K562 (cell line): ENCODE results near the gene DBP. TPM values are rescaled to one million over a fixed set of nuclear protein-coding genes. Genes with fewer than 3 reads are reported as not detected.

Source experiments
- EWSR1 ChIP-seq: fragments of 450-650 bp; IDR thresholded peaks from 2 replicates; pipeline ENCODE4 v1.6.1; 2018; ENCODE audit warnings: borderline replicate concordance, mild to moderate bottlenecking, low read depth, moderate library complexity; ENCODE audit not compliant: partially characterized antibody
- IFI16 ChIP-seq: fragments of 250-450 bp; sonication (Bioruptor Pico); IDR thresholded peaks from 2 replicates; pipeline ENCODE4 v2.1.2; 2022; ENCODE audit warnings: mild to moderate bottlenecking, inconsistent platforms
- ILF3 ChIP-seq: fragments of 450-650 bp; IDR thresholded peaks from 2 replicates; pipeline ENCODE4 v1.6.1; 2018; ENCODE audit warnings: antibody characterized with exemption, mild to moderate bottlenecking, moderate library complexity, borderline replicate concordance
- MYNN ChIP-seq, 2 experiments: sonication (generic); formaldehyde crosslinking in 1 of 2; IDR thresholded peaks; 2 replicates each; pipeline versions ENCODE4 v1.5.0 to v1.6.1; 2016 to 2020; ENCODE audit warnings: antibody characterized with exemption in 1 of 2, missing genetic modification reagents in 1 of 2
- NFIC ChIP-seq: fragments of 450-650 bp; IDR thresholded peaks from 2 replicates; pipeline ENCODE4 v1.6.1; 2017; ENCODE audit warnings: mild to moderate bottlenecking, inconsistent platforms
- NR2C2 ChIP-seq, 2 experiments: fragments of 200-800 bp in 1 of 2; sonication (Bioruptor generic) in 1 of 2; sonication (generic) in 1 of 2; formaldehyde crosslinking in 1 of 2; IDR thresholded peaks; 2 replicates each; pipeline versions ENCODE4 v1.6.1 to v1.8.0; 2016 to 2022; ENCODE audit warnings: mild to moderate bottlenecking in 1 of 2, missing compliant biosample characterization in 1 of 2, missing genetic modification characterization in 1 of 2, missing genetic modification reagents in 1 of 2
- PHF8 ChIP-seq: fragments of 200-600 bp; sonication (generic); IDR thresholded peaks from 2 replicates; pipeline ENCODE4 v1.6.1; 2012; ENCODE audit warnings: mixed run types, mild to moderate bottlenecking, inconsistent platforms, low read length, moderate library complexity, borderline replicate concordance
- RBM34 ChIP-seq: fragments of 200-400 bp; formaldehyde crosslinking; IDR thresholded peaks from 2 replicates; pipeline ENCODE4 v1.6.1; 2018; ENCODE audit warnings: low read length, borderline replicate concordance; ENCODE audit not compliant: insufficient read depth
- RFX5 ChIP-seq: IDR thresholded peaks from 2 replicates; pipeline ENCODE4 v1.6.1; 2011; ENCODE audit warnings: low read depth, mild to moderate bottlenecking, improper control_type of control experiment, low read length
- SAP30 ChIP-seq: fragments of 200-600 bp; sonication (generic); IDR thresholded peaks from 2 replicates; pipeline ENCODE4 v1.6.1; 2012; ENCODE audit warnings: borderline replicate concordance, low read depth, mild to moderate bottlenecking, moderate library complexity, low read length, control low read depth, inconsistent platforms; ENCODE audit not compliant: insufficient read depth, poor library complexity, severe bottlenecking
- TEAD4 ChIP-seq, 2 experiments: sonication (generic) in 1 of 2; formaldehyde crosslinking in 1 of 2; IDR thresholded peaks; 2 replicates each; pipeline versions ENCODE4 v1.6.1 to v1.8.0; 2012 to 2022; ENCODE audit warnings: borderline replicate concordance in 1 of 2, inconsistent platforms in 1 of 2, low read length in 1 of 2, mild to moderate bottlenecking in 1 of 2, missing genetic modification reagents in 1 of 2
- ZNF184 ChIP-seq: sonication (generic); formaldehyde crosslinking; IDR thresholded peaks from 2 replicates; pipeline ENCODE4 v1.5.0; 2020; ENCODE audit warnings: missing genetic modification reagents
- ZNF79 ChIP-seq: fragments of 250-450 bp; sonication (Bioruptor Pico); IDR thresholded peaks from 2 replicates; pipeline ENCODE4 v1.4.0; 2020; ENCODE audit warnings: low read depth, mild to moderate bottlenecking, moderate library complexity
- polyA plus RNA-seq, 8 experiments: library from polyadenylated mRNA; depleted of rRNA in 4 of 8; stranded (reverse) in 5 of 8; unstranded in 3 of 8; fragments of >200 nt; fragmentation: Nextera tagmentation in 2 of 8; fragmentation: Illumina TruSeq in 1 of 8; extraction: Ambion mirVana in 2 of 8; extraction: Trizol in 1 of 8; gene quantifications; 2 replicates each; pipeline versions ENCODE4 v1.2.1 to v1.2.3, GENCODE V29; 2011 to 2014; ENCODE audit warnings: inconsistent platforms in 1 of 8, missing spikeins in 1 of 8
- total RNA-seq, 7 experiments: library from RNA; depleted of rRNA in 6 of 7; stranded (reverse); fragments of >200 nt in 6 of 7; fragmentation: Illumina TruSeq in 2 of 7; extraction: Trizol in 2 of 7; gene quantifications; 2 replicates each; pipeline versions ENCODE4 v1.2.1 to v1.2.3, GENCODE V29; 2011 to 2021; ENCODE audit warnings: low replicate concordance in 1 of 7
- TF ChIP-seq, protein P1 (sequence below): sonication (generic); formaldehyde crosslinking; IDR thresholded peaks from 2 replicates; pipeline ENCODE4 v1.8.0; 2022; ENCODE audit warnings: mild to moderate bottlenecking, missing genetic modification reagents
- TF ChIP-seq, protein P2 (sequence below): sonication (generic); formaldehyde crosslinking; IDR thresholded peaks from 2 replicates; pipeline ENCODE4 v1.8.0; 2022; ENCODE audit warnings: missing genetic modification reagents, mild to moderate bottlenecking, borderline replicate concordance
- TF ChIP-seq, protein P3 (sequence below): fragments of 200-800 bp; sonication (Bioruptor generic); IDR thresholded peaks from 2 replicates; pipeline ENCODE4 v1.6.1; 2017; ENCODE audit warnings: missing genetic modification characterization, missing compliant biosample characterization

Gene DBP
- total and polyA plus RNA-seq, 9 of the 15 experiments (the other 6 are each of a cell fraction or from before 2014, with no cell fraction given) = 0.25 to 5.5 (median 1.8) TPM

DNA sequence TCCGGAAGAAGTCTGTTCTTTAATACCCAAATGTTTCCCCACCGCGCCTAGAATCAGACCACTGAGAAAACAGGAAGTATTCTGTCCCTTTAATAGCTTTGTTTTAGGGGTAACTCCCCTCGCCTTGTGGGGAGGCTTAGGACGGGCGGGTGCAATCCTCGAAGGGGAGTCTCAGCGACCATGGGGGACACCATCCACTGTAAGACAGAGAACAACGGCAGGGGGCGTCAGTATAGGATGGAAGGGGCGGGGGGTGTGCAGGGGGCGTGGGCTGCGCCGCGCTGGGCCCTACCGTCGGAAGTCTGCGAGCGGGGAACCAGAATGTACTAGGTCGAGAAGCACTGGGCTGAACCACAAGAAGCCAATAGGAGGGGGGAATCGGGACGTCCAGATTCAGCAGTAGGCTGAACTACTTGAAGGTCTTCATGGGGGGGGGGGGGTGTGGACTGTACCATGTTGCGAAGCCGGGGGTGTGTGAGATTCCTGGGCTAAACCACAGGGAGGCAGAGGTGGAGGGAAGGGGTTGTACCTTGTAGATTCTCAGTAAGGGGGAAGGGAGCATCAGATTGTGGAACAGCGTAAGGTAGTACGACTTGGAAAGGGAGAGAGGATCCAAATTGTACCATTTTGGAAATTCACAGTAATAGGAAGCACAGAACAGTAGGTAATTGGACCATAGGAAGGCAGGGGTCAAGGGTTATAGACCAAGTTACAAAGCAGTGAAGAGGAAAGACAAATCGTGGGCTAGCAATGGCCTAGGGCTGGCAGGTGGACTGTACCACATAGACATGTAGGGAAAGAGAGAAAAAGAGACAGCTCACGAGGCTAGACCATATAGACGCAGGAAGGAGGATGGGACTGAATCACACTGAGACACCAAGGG, 1.0 kb upstream of the DBP start (continued):
- TF ChIP-seq, protein P1, sequence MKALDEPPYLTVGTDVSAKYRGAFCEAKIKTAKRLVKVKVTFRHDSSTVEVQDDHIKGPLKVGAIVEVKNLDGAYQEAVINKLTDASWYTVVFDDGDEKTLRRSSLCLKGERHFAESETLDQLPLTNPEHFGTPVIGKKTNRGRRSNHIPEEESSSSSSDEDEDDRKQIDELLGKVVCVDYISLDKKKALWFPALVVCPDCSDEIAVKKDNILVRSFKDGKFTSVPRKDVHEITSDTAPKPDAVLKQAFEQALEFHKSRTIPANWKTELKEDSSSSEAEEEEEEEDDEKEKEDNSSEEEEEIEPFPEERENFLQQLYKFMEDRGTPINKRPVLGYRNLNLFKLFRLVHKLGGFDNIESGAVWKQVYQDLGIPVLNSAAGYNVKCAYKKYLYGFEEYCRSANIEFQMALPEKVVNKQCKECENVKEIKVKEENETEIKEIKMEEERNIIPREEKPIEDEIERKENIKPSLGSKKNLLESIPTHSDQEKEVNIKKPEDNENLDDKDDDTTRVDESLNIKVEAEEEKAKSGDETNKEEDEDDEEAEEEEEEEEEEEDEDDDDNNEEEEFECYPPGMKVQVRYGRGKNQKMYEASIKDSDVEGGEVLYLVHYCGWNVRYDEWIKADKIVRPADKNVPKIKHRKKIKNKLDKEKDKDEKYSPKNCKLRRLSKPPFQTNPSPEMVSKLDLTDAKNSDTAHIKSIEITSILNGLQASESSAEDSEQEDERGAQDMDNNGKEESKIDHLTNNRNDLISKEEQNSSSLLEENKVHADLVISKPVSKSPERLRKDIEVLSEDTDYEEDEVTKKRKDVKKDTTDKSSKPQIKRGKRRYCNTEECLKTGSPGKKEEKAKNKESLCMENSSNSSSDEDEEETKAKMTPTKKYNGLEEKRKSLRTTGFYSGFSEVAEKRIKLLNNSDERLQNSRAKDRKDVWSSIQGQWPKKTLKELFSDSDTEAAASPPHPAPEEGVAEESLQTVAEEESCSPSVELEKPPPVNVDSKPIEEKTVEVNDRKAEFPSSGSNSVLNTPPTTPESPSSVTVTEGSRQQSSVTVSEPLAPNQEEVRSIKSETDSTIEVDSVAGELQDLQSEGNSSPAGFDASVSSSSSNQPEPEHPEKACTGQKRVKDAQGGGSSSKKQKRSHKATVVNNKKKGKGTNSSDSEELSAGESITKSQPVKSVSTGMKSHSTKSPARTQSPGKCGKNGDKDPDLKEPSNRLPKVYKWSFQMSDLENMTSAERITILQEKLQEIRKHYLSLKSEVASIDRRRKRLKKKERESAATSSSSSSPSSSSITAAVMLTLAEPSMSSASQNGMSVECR = no peak
- TF ChIP-seq ILF3 = no peak
- peak; percentile 76 for TF ChIP-seq NFIC
- TF ChIP-seq TEAD4 (IDR thresholded peaks at IDR 0.05; ENCODE audit: low read length) = peak; percentile 39; the same call in 1 of the 2 replicates
- TF ChIP-seq TEAD4 (CRISPR knock-in tag; IDR thresholded peaks at IDR 0.05; ENCODE audit: borderline replicate concordance) = no peak
- TF ChIP-seq EWSR1 = no peak
- TF ChIP-seq RFX5 = no peak
- TF ChIP-seq, protein P2, sequence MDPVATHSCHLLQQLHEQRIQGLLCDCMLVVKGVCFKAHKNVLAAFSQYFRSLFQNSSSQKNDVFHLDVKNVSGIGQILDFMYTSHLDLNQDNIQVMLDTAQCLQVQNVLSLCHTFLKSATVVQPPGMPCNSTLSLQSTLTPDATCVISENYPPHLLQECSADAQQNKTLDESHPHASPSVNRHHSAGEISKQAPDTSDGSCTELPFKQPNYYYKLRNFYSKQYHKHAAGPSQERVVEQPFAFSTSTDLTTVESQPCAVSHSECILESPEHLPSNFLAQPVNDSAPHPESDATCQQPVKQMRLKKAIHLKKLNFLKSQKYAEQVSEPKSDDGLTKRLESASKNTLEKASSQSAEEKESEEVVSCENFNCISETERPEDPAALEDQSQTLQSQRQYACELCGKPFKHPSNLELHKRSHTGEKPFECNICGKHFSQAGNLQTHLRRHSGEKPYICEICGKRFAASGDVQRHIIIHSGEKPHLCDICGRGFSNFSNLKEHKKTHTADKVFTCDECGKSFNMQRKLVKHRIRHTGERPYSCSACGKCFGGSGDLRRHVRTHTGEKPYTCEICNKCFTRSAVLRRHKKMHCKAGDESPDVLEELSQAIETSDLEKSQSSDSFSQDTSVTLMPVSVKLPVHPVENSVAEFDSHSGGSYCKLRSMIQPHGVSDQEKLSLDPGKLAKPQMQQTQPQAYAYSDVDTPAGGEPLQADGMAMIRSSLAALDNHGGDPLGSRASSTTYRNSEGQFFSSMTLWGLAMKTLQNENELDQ (CRISPR knock-in tag) = no peak
- TF ChIP-seq MYNN (IDR thresholded peaks at IDR 0.05) = no peak
- no peak for TF ChIP-seq MYNN (CRISPR knock-in tag; IDR thresholded peaks at IDR 0.05)
- TF ChIP-seq, protein P3, sequence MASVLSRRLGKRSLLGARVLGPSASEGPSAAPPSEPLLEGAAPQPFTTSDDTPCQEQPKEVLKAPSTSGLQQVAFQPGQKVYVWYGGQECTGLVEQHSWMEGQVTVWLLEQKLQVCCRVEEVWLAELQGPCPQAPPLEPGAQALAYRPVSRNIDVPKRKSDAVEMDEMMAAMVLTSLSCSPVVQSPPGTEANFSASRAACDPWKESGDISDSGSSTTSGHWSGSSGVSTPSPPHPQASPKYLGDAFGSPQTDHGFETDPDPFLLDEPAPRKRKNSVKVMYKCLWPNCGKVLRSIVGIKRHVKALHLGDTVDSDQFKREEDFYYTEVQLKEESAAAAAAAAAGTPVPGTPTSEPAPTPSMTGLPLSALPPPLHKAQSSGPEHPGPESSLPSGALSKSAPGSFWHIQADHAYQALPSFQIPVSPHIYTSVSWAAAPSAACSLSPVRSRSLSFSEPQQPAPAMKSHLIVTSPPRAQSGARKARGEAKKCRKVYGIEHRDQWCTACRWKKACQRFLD (CRISPR knock-in tag) = peak; percentile 81
- TF ChIP-seq PHF8 = peak; percentile 6; the same call in 1 of the 2 replicates
- TF ChIP-seq NR2C2 (CRISPR knock-in tag; IDR thresholded peaks at IDR 0.05) = peak; percentile 87
- TF ChIP-seq NR2C2 (tag; IDR thresholded peaks at IDR 0.05) = peak; percentile 88
- no peak for TF ChIP-seq SAP30
- no peak for TF ChIP-seq RBM34
- TF ChIP-seq ZNF79 (CRISPR knock-in tag) = no peak
- no peak for TF ChIP-seq ZNF184 (CRISPR knock-in tag)
- TF ChIP-seq IFI16 (CRISPR knock-in tag) = no peak
